SK-N-SH treated with all-trans-retinoic acid at 6 μM for 48 hours (cell line): ENCODE results near the gene PRRC1.

Experiments used
- ATAC-seq: fragments of 200-7000 bp; cut with Tn5 transposase; 3 replicates; pipeline ENCODE4 v1.9.1; 2020; ENCODE audit warnings: mild to moderate bottlenecking, moderate library complexity
- ARNTL ChIP-seq: fragments of 450-650 bp; formaldehyde crosslinking; IDR thresholded peaks from 2 replicates; pipeline ENCODE4 v1.5.0; 2020; ENCODE audit warnings: low read depth, mild to moderate bottlenecking, moderate library complexity, borderline replicate concordance
- BACH2 ChIP-seq: fragments of 250-450 bp; sonication (Bioruptor Pico); IDR thresholded peaks from 2 replicates; pipeline ENCODE4 v1.9.0; 2021; ENCODE audit warnings: mild to moderate bottlenecking, borderline replicate concordance
- CSDC2 ChIP-seq: fragments of 250-450 bp; sonication (Bioruptor Pico); IDR thresholded peaks from 2 replicates; pipeline ENCODE4 v1.5.0; 2020; ENCODE audit warnings: mild to moderate bottlenecking, moderate library complexity
- CSRNP3 ChIP-seq: fragments of 250-450 bp; sonication (Bioruptor Pico); IDR thresholded peaks from 2 replicates; pipeline ENCODE4 v1.5.1; 2021; ENCODE audit warnings: mild to moderate bottlenecking, moderate library complexity
- ESRRG ChIP-seq: fragments of 250-450 bp; sonication (Bioruptor Pico); IDR thresholded peaks from 2 replicates; pipeline ENCODE4 v1.6.1; 2021; ENCODE audit warnings: mild to moderate bottlenecking
- GLIS3 ChIP-seq: fragments of 250-450 bp; sonication (Bioruptor Pico); IDR thresholded peaks from 2 replicates; pipeline ENCODE4 v1.5.0; 2020; ENCODE audit warnings: mild to moderate bottlenecking, moderate library complexity
- ISL1 ChIP-seq: fragments of 250-450 bp; sonication (Bioruptor Pico); IDR thresholded peaks from 2 replicates; pipeline ENCODE4 v2.1.2; 2022; ENCODE audit warnings: mild to moderate bottlenecking, moderate library complexity
- OSR1 ChIP-seq: fragments of 250-450 bp; sonication (Bioruptor Pico); IDR thresholded peaks from 2 replicates; pipeline ENCODE4 v1.8.0; 2022; ENCODE audit warnings: moderate library complexity, mild to moderate bottlenecking, inconsistent platforms
- PPARA ChIP-seq: fragments of 250-450 bp; sonication (Bioruptor Pico); IDR thresholded peaks from 2 replicates; pipeline ENCODE4 v1.5.0; 2020; ENCODE audit warnings: mild to moderate bottlenecking, borderline replicate concordance
- RARB ChIP-seq: fragments of 250-450 bp; sonication (Bioruptor Pico); IDR thresholded peaks from 2 replicates; pipeline ENCODE4 v1.8.0; 2021; ENCODE audit warnings: mild to moderate bottlenecking, moderate library complexity
- SNAI2 ChIP-seq: fragments of 250-450 bp; sonication (Bioruptor Pico); IDR thresholded peaks from 2 replicates; pipeline ENCODE4 v1.5.0; 2020; ENCODE audit warnings: mild to moderate bottlenecking, moderate library complexity
- TCF4 ChIP-seq: fragments of 250-450 bp; sonication (Bioruptor Pico); IDR thresholded peaks from 2 replicates; pipeline ENCODE4 v1.8.0; 2021; ENCODE audit warnings: mild to moderate bottlenecking, moderate library complexity, borderline replicate concordance
- TOX ChIP-seq: fragments of 250-450 bp; sonication (Bioruptor Pico); IDR thresholded peaks from 2 replicates; pipeline ENCODE4 v1.8.0; 2021; ENCODE audit warnings: mild to moderate bottlenecking, moderate library complexity, borderline replicate concordance
- ZFP3 ChIP-seq: fragments of 250-450 bp; sonication (Bioruptor Pico); IDR thresholded peaks from 2 replicates; pipeline ENCODE4 v1.5.0; 2020; ENCODE audit warnings: mild to moderate bottlenecking, moderate library complexity
- ZFP30 ChIP-seq: fragments of 450-650 bp; formaldehyde crosslinking; IDR thresholded peaks from 2 replicates; pipeline ENCODE4 v1.5.0; 2022; ENCODE audit warnings: mild to moderate bottlenecking, moderate library complexity
- ZNF565 ChIP-seq: fragments of 450-650 bp; formaldehyde crosslinking; conservative IDR thresholded peaks from 2 replicates; pipeline ENCODE4 v1.5.0; 2020; ENCODE audit warnings: low read depth, mild to moderate bottlenecking, moderate library complexity
- ZNF70 ChIP-seq: fragments of 450-650 bp; formaldehyde crosslinking; IDR thresholded peaks from 2 replicates; pipeline ENCODE4 v1.5.0; 2020; ENCODE audit warnings: mild to moderate bottlenecking, moderate library complexity
- ZNF8 ChIP-seq: fragments of 450-650 bp; formaldehyde crosslinking; IDR thresholded peaks from 2 replicates; pipeline ENCODE4 v1.5.0; 2020; ENCODE audit warnings: mild to moderate bottlenecking, moderate library complexity
- TF ChIP-seq, protein P1 (sequence below): fragments of 250-450 bp; sonication (Bioruptor Pico); IDR thresholded peaks from 2 replicates; pipeline ENCODE4 v1.8.0; 2020; ENCODE audit warnings: mild to moderate bottlenecking, moderate library complexity, borderline replicate concordance
- TF ChIP-seq, protein P2 (sequence below): fragments of 250-450 bp; sonication (Bioruptor Pico); IDR thresholded peaks from 2 replicates; pipeline ENCODE4 v1.5.1; 2020; ENCODE audit warnings: low read depth, mild to moderate bottlenecking, moderate library complexity

Gene PRRC1

DNA sequence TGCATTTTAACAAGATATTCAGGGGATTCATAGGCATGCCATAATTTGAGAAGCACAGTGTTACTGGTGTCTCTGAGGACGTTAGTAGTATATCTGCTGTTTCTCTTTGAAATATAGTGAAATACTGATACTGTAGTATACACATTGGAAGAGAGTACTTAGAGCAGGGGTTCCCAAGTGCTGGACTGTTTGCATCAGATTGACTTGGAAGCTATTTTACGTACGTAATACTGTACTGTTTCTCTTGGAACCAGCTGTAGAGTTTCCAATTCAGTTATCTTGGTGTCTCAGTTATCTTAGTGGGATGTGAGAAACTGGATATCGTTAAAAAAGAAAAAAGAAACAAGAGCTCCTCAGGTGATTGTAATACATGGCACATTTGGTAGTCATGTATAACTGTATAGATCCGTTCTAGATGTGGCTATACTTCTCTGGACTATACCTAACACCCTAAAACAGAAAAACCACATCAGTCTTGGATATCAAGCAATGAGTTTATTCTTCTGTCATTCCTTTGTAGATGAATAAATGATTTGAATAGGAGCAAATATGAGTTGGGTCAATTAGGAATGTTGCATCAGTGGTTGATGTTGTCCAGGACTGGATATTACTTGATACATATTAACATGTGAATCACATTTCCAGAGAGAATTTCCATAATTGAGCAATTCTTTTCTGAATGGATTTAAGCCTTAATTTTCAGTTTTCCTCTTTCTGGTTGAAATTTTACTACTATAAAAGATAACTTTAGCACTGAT lies 33.4 kb downstream of the PRRC1 start:
- ATAC-seq: no peak
- TF ChIP-seq ISL1 (CRISPR knock-in tag): no peak
- no peak for TF ChIP-seq ARNTL (CRISPR knock-in tag)
- no peak for TF ChIP-seq ESRRG (CRISPR knock-in tag)
- TF ChIP-seq ZFP30: no peak
- TF ChIP-seq CSRNP3 (CRISPR knock-in tag): no peak
- TF ChIP-seq, protein P1, sequence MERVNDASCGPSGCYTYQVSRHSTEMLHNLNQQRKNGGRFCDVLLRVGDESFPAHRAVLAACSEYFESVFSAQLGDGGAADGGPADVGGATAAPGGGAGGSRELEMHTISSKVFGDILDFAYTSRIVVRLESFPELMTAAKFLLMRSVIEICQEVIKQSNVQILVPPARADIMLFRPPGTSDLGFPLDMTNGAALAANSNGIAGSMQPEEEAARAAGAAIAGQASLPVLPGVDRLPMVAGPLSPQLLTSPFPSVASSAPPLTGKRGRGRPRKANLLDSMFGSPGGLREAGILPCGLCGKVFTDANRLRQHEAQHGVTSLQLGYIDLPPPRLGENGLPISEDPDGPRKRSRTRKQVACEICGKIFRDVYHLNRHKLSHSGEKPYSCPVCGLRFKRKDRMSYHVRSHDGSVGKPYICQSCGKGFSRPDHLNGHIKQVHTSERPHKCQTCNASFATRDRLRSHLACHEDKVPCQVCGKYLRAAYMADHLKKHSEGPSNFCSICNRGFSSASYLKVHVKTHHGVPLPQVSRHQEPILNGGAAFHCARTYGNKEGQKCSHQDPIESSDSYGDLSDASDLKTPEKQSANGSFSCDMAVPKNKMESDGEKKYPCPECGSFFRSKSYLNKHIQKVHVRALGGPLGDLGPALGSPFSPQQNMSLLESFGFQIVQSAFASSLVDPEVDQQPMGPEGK: no peak

- no peak for ATAC-seq
These were observed 34.1 kb downstream of the PRRC1 start for GRCh38 chr5:127551410-127552041.

DNA sequence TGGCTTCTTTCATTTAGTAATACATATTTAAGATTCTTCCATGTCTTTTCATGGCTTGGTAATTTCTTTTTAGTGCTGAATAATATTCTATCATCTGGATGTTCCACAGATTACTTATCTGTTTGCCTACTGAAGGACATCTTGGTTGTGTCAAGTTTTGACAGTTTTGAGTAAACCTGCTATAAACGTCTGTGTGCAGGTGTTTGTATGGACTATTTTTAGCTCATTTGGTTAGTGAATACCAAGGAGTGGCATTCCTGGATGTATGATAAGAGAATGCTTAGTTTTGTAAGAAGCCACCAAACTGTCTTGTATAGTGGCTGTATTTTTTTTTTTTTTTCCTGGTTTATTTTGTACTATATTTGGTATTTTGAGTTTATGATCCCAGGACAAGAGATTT lies 38.4 kb downstream of the PRRC1 start:
- ATAC-seq: no peak
- TF ChIP-seq, protein P2, sequence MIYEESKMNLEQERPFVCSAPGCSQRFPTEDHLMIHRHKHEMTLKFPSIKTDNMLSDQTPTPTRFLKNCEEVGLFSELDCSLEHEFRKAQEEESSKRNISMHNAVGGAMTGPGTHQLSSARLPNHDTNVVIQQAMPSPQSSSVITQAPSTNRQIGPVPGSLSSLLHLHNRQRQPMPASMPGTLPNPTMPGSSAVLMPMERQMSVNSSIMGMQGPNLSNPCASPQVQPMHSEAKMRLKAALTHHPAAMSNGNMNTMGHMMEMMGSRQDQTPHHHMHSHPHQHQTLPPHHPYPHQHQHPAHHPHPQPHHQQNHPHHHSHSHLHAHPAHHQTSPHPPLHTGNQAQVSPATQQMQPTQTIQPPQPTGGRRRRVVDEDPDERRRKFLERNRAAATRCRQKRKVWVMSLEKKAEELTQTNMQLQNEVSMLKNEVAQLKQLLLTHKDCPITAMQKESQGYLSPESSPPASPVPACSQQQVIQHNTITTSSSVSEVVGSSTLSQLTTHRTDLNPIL (CRISPR knock-in tag): no peak

More at GRCh38 chr5:127551410-127552041, 34.1 kb downstream of the PRRC1 start:
- TF ChIP-seq ZFP30 (no peak), CSRNP3 (CRISPR knock-in tag) (no peak), OSR1 (CRISPR knock-in tag) (no peak), SNAI2 (no peak), PPARA (CRISPR knock-in tag) (no peak), TOX (no peak), TCF4 (CRISPR knock-in tag) (no peak), ESRRG (CRISPR knock-in tag) (no peak), CSDC2 (CRISPR knock-in tag) (no peak), ZNF8 (CRISPR knock-in tag) (no peak), ZFP3 (CRISPR knock-in tag) (no peak), ZNF565 (CRISPR knock-in tag) (no peak), ISL1 (CRISPR knock-in tag) (no peak), RARB (no peak), BACH2 (CRISPR knock-in tag) (no peak), ZNF70 (CRISPR knock-in tag) (no peak), GLIS3 (CRISPR knock-in tag) (no peak)
- TF ChIP-seq, protein P2 (CRISPR knock-in tag): no peak
- TF ChIP-seq, protein P1: no peak
